ENCODE measurements around the gene MAGEA9. TPM values are rescaled to one million over a fixed set of nuclear protein-coding genes. Genes with fewer than 3 reads are reported as not detected.

MAGEA9 gene
- not detected for total RNA-seq

GRCh38 chrX:149781727-149782126 is at the start of gene MAGEA9:
MAGEA9 (plus strand) TSS chrX:149781930; CDS start chrX:149786211, 4,281 bp downstream.

GRCh38 chrX:149773768-149774167 is 8.0 kb upstream of the MAGEA9 start, which contains the start of gene HSFX1:
HSFX1 (plus strand) TSS chrX:149774068; CDS start chrX:149774682, 614 bp downstream.

Small RNA genes lying within 50 kb of the gene (small RNA-seq; reads per million reads assigned to genes)
- not detected for gene AC244098.1 (ENCODE audit: low replicate concordance)
- gene AC244098.2 (ENCODE audit: low replicate concordance), result not detected
- not detected for gene AC244098.3 (ENCODE audit: low replicate concordance)

Other genes starting within 250 kb of the MAGEA9 start
- gene EOLA1, start 240.9 kb upstream of the MAGEA9 start, total RNA-seq, result 14.9 TPM
- not detected for gene HSFX3, start 232.0 kb upstream of the MAGEA9 start, total RNA-seq
- not detected for gene MAGEA9B, start 194.5 kb upstream of the MAGEA9 start, total RNA-seq
- 1.2 TPM for gene HSFX2, start 186.6 kb upstream of the MAGEA9 start, total RNA-seq
- gene TMEM185A, start 150.1 kb upstream of the MAGEA9 start, total RNA-seq, result 35.7 TPM
- not detected for gene MAGEA11, start 69.9 kb upstream of the MAGEA9 start, total RNA-seq
- 1.7 TPM for gene HSFX1, start 7.9 kb upstream of the MAGEA9 start, total RNA-seq
- gene MAGEA8, start 99.3 kb downstream of the MAGEA9 start, total RNA-seq, result not detected
- gene HSFX4, start 147.6 kb downstream of the MAGEA9 start, total RNA-seq, result not detected
- 20.4 TPM for gene EOLA2, start 156.6 kb downstream of the MAGEA9 start, total RNA-seq

Measured in metanephros (tissue), 2 donors.